SK-N-SH (cell line): ENCODE measurements around the gene RIC3. TPM values are rescaled to one million over a fixed set of nuclear protein-coding genes. Genes with fewer than 3 reads are reported as not detected.
A peak's percentile ranks its signal among the peaks of the same experiment; 100 is the strongest.

Source experiments
- CTCF ChIA-PET: fragments of 300-600, 350-600 bp; formaldehyde crosslinking; extraction: SDS; loops from one replicate; lab custom pipeline; 2021; lab: Yijun Ruan, JAX
- POLR2A ChIA-PET: fragments of 350-600 bp; sonication (Branson Sonifier 250); formaldehyde crosslinking; extraction: SDS; loops from one replicate; lab custom pipeline; 2020; ENCODE audit warnings: antibody characterized with exemption, inconsistent platforms; lab: Yijun Ruan, JAX
- DNase-seq: peaks from one replicate; pipeline ENCODE4 v3.0.0; 2012
- H2AFZ ChIP-seq: fragments of 200-600 bp; sonication (generic); 2 replicates; pipeline ENCODE4 v1.8.1; 2016; ENCODE audit warnings: antibody characterized with exemption, mild to moderate bottlenecking, low read depth
- H3F3A ChIP-seq: fragments of 200-600 bp; sonication (generic); replicated peaks from 2 replicates; pipeline ENCODE3; 2016; ENCODE audit warnings: antibody characterized with exemption, mild to moderate bottlenecking; ENCODE audit not compliant: insufficient read depth
- H3K27ac ChIP-seq, 2 experiments: fragments of 200-500 bp in 1 of 2; fragments of 200-600 bp in 1 of 2; sonication (Bioruptor generic) in 1 of 2; sonication (generic), shearing (Covaris generic) in 1 of 2; 2 replicates each; pipeline versions ENCODE4 v1.5.1 to v1.6.1; 2014 to 2016; ENCODE audit warnings: low read depth in 2 of 2, inconsistent platforms in 1 of 2, low read length in 1 of 2, mild to moderate bottlenecking in 1 of 2, mixed read lengths in 1 of 2
- H3K27me3 ChIP-seq: fragments of 200-600 bp; sonication (generic), shearing (Covaris generic); 2 replicates; pipeline ENCODE4 v1.6.1; 2016; ENCODE audit warnings: mixed run types; ENCODE audit not compliant: insufficient read depth
- H3K36me3 ChIP-seq, 2 experiments: fragments of 200-500 bp in 1 of 2; fragments of 200-600 bp in 1 of 2; sonication (Bioruptor generic) in 1 of 2; sonication (generic) in 1 of 2; replicated peaks in 1 of 2; 2 replicates each; pipeline versions ENCODE3 to v1.5.1; 2014 to 2016; ENCODE audit warnings: low read length in 1 of 2, mild to moderate bottlenecking in 1 of 2; ENCODE audit not compliant: insufficient read depth in 2 of 2, control insufficient read depth in 1 of 2
- H3K4me1 ChIP-seq, 2 experiments: fragments of 200-500 bp in 1 of 2; fragments of 200-600 bp in 1 of 2; sonication (Bioruptor generic) in 1 of 2; sonication (generic), shearing (Covaris generic) in 1 of 2; 2 replicates each; pipeline versions ENCODE4 v1.5.1 to v1.6.1; 2014 to 2016; ENCODE audit warnings: low read depth in 1 of 2, low read length in 1 of 2, mixed run types in 1 of 2; ENCODE audit not compliant: insufficient read depth in 2 of 2, control insufficient read depth in 1 of 2
- H3K4me2 ChIP-seq: fragments of 200-600 bp; sonication (generic), shearing (Covaris generic); 2 replicates; pipeline ENCODE4 v1.6.1; 2017; ENCODE audit warnings: mixed run types
- H3K4me3 ChIP-seq, 2 experiments: fragments of 200-500 bp in 1 of 2; fragments of 200-600 bp in 1 of 2; sonication (Bioruptor generic) in 1 of 2; sonication (generic), shearing (Covaris generic) in 1 of 2; 2 replicates each; pipeline versions ENCODE4 v1.5.1 to v1.8.1; 2014 to 2016; ENCODE audit warnings: low read depth in 2 of 2, inconsistent platforms in 1 of 2, low read length in 1 of 2, mild to moderate bottlenecking in 1 of 2, mixed read lengths in 1 of 2, moderate library complexity in 1 of 2
- H3K79me2 ChIP-seq: fragments of 200-600 bp; sonication (generic); 2 replicates; pipeline ENCODE4 v1.8.1; 2017; ENCODE audit warnings: mild to moderate bottlenecking; ENCODE audit not compliant: insufficient read depth
- H3K9ac ChIP-seq: fragments of 200-600 bp; sonication (generic); 2 replicates; pipeline ENCODE4 v1.6.1; 2017; ENCODE audit warnings: mixed run types
- H3K9me2 ChIP-seq: fragments of 200-600 bp; sonication (generic); 2 replicates; pipeline ENCODE4 v1.6.1; 2017; ENCODE audit warnings: mixed run types
- H3K9me3 ChIP-seq: fragments of 200-600 bp; sonication (generic); 2 replicates; pipeline ENCODE4 v1.6.1; 2017; ENCODE audit warnings: mixed run types, mild to moderate bottlenecking, moderate library complexity
- H4K20me1 ChIP-seq: fragments of 200-600 bp; sonication (generic); 2 replicates; pipeline ENCODE4 v1.6.1; 2017; ENCODE audit warnings: mild to moderate bottlenecking, mixed run types; ENCODE audit not compliant: insufficient read depth
- CHD2 ChIP-seq: fragments of 150-350 bp; IDR thresholded peaks from 2 replicates; pipeline ENCODE4 v1.6.1; 2018; ENCODE audit warnings: low read length; ENCODE audit not compliant: partially characterized antibody
- EP300 ChIP-seq, 2 experiments: IDR thresholded peaks; 2 replicates each; pipeline versions ENCODE4 v1.4.0 to v1.6.1; 2012; ENCODE audit warnings: borderline replicate concordance in 1 of 2, low read depth in 1 of 2, low read length in 1 of 2
- FOXJ3 ChIP-seq: sonication (generic); formaldehyde crosslinking; IDR thresholded peaks from 2 replicates; pipeline ENCODE4 v1.5.1; 2020; ENCODE audit warnings: mild to moderate bottlenecking, missing genetic modification reagents
- NRF1 ChIP-seq: IDR thresholded peaks from 2 replicates; pipeline ENCODE4 v1.6.1; 2012; ENCODE audit warnings: low read depth, mild to moderate bottlenecking, low read length
- RFX5 ChIP-seq: IDR thresholded peaks from 2 replicates; pipeline ENCODE4 v1.6.1; 2012; ENCODE audit warnings: mild to moderate bottlenecking, improper control_type of control experiment, low read length
- RXRA ChIP-seq: IDR thresholded peaks from 2 replicates; pipeline ENCODE4 v1.4.0; 2012; ENCODE audit warnings: low read depth, mild to moderate bottlenecking, borderline replicate concordance
- SMC3 ChIP-seq: IDR thresholded peaks from 2 replicates; pipeline ENCODE4 v1.6.1; 2012; ENCODE audit warnings: low read depth, low read length, improper control_type of control experiment
- TCF12 ChIP-seq: IDR thresholded peaks from 2 replicates; pipeline ENCODE4 v1.4.0; 2012
- USF1 ChIP-seq: IDR thresholded peaks from 2 replicates; pipeline ENCODE4 v1.4.0; 2012; ENCODE audit warnings: low read depth, borderline replicate concordance
- WGBS: methylation state at CpG from one replicate; pipeline ENCODE4 v1.1.6; 2017; ENCODE audit warnings: low lambda C conversion rate; 5-methylcytosine and 5-hydroxymethylcytosine counted together
- polyA plus RNA-seq, 3 experiments: library from polyadenylated mRNA; depleted of rRNA; stranded (reverse); fragments of >200 nt; gene quantifications; 2 replicates each; pipeline ENCODE4 v1.2.3, GENCODE V29; 2012

Gene RIC3
- polyA plus RNA-seq, 1 of the 3 experiments (the other 2 are of a cell fraction): 0.54 TPM

- no peaks in the 10 kb centered on the region for H3K27me3 ChIP-seq
- no peaks in the 10 kb centered on the region for H3K79me2 ChIP-seq
- ChIA-PET POLR2A (interaction anchor here (0.7 to 3.3 kb wide), 8 partner anchors 10 to 201 kb away, joined by 3 to 27 read pairs (median 9); no protein-coding TSS in a partner anchor), CTCF (interaction anchor here (0.7 to 11.8 kb wide), 11 partner anchors 12 to 80 kb away, joined by 3 to 230 read pairs (median 8); partner anchors contain the start of gene EIF3F)
- peaks cover 12 to 54% of the 10 kb centered on the region in 2 experiments for H3K4me1 ChIP-seq
- no peaks in the 10 kb centered on the region for H3K36me3 ChIP-seq
- H3K4me2 ChIP-seq: no peak overlapping the region
- no peak overlapping the region for H2AFZ ChIP-seq
- H4K20me1 ChIP-seq: no peaks in the 10 kb centered on the region
- peak overlapping the region in 1 of 2 experiments; percentile 99; a peak in 2 of 4 replicates for H3K27ac ChIP-seq
- no peak for DNase-seq
- H3K9ac ChIP-seq: no peak overlapping the region
- H3K9me3 ChIP-seq: no peaks in the 10 kb centered on the region
- no peak overlapping the region for H3K4me3 ChIP-seq
- WGBS: 85% methylated on average over 10 of the region's 10 CpGs
- TF ChIP-seq USF1 (no peak), RXRA (no peak), NRF1 (no peak), FOXJ3 (CRISPR knock-in tag) (no peak), EP300 (IDR thresholded peaks at IDR 0.05; ENCODE audit: borderline replicate concordance in 1 of 2, low read depth in 1 of 2, low read length in 1 of 2) (no peak), SMC3 (no peak), CHD2 (no peak)
- H3F3A ChIP-seq: peaks cover 20% of the 10 kb centered on the region
- no peaks in the 10 kb centered on the region for H3K9me2 ChIP-seq
Measured at GRCh38 chr11:8066911-8067455, 101.8 kb downstream of the RIC3 start.

GRCh38 chr11:8066036-8066910, 102.6 kb downstream of the RIC3 start:
- H3F3A ChIP-seq: peaks cover 20% of the 10 kb centered on the region
- no peak overlapping the region for H3K4me3 ChIP-seq
- TF ChIP-seq TCF12 (peak; percentile 17; the same call in 1 of the 2 replicates), RFX5 (no peak), NRF1 (no peak)
- TF ChIP-seq, all 33 proteins: peak for 1
- no peak overlapping the region for H3K9ac ChIP-seq
- POLR2A ChIA-PET: interaction anchor here (0.7 to 3.3 kb wide), 5 partner anchors 10 to 32 kb away, joined by 3 to 27 read pairs (median 12); no protein-coding TSS in a partner anchor
- H3K9me2 ChIP-seq: no peaks in the 10 kb centered on the region
- no peak overlapping the region for H2AFZ ChIP-seq
- H3K27me3 ChIP-seq: no peaks in the 10 kb centered on the region
- no peaks in the 10 kb centered on the region for H3K36me3 ChIP-seq
- no peaks in the 10 kb centered on the region for H3K79me2 ChIP-seq
- H3K27ac ChIP-seq: peak overlapping the region in 1 of 2 experiments; percentile 99; a peak in 2 of 4 replicates
- H4K20me1 ChIP-seq: no peaks in the 10 kb centered on the region
- H3K9me3 ChIP-seq: no peaks in the 10 kb centered on the region
- peaks cover 12 to 54% of the 10 kb centered on the region in 2 experiments for H3K4me1 ChIP-seq
- DNase-seq: no peak
- no peak overlapping the region for H3K4me2 ChIP-seq
- CTCF ChIA-PET: interaction anchor here (0.7 to 11.8 kb wide), 9 partner anchors 11 to 80 kb away, joined by 3 to 230 read pairs (median 8); partner anchors contain the start of gene EIF3F
- 84% methylated on average over 13 of the region's 17 CpGs for WGBS
